HFF-Myc (cell line): ENCODE measurements around the gene CHEK1.

ENCODE experiments used
- DNase-seq: peaks from one replicate; pipeline ENCODE4 v3.0.0-alpha.2; 2011; ENCODE audit warnings: low read depth; ENCODE audit errors: extremely low read depth
- H3K4me3 ChIP-seq: replicated peaks from 2 replicates; pipeline ENCODE4 v1.5.1; 2011; ENCODE audit warnings: low read depth, mild to moderate bottlenecking, control low read depth, low read length
- TF ChIP-seq, protein P1 (sequence below): IDR thresholded peaks from 2 replicates; pipeline ENCODE4 v1.5.1; 2012; ENCODE audit warnings: mild to moderate bottlenecking, low read depth, low read length, control low read depth; ENCODE audit errors: missing control alignments

CHEK1 gene

GRCh38 chr11:125675196-125675595 lies 50.2 kb downstream of the CHEK1 start:
- no peak for DNase-seq
- TF ChIP-seq, protein P1, sequence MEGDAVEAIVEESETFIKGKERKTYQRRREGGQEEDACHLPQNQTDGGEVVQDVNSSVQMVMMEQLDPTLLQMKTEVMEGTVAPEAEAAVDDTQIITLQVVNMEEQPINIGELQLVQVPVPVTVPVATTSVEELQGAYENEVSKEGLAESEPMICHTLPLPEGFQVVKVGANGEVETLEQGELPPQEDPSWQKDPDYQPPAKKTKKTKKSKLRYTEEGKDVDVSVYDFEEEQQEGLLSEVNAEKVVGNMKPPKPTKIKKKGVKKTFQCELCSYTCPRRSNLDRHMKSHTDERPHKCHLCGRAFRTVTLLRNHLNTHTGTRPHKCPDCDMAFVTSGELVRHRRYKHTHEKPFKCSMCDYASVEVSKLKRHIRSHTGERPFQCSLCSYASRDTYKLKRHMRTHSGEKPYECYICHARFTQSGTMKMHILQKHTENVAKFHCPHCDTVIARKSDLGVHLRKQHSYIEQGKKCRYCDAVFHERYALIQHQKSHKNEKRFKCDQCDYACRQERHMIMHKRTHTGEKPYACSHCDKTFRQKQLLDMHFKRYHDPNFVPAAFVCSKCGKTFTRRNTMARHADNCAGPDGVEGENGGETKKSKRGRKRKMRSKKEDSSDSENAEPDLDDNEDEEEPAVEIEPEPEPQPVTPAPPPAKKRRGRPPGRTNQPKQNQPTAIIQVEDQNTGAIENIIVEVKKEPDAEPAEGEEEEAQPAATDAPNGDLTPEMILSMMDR = no peak
- no peak overlapping the region for H3K4me3 ChIP-seq

DNA sequence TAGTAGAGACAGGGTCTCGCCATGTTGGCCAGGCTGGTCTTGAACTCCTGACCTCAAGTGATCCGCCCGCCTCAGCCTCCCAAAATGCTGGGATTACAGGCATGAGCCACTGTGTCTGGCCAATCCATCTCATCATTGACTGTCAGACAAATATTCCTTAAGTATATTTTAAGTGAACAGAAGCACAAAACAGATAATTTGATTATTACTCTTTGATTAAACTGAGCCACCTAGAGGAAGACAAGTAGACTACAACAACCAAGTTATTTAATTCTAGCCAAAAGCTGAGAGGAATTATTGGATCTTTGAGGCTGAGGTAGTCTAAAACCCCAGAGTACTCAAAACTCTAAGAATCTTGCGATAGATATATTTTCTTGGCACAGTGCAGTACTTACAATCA lies 54.4 kb downstream of the CHEK1 start:
- TF ChIP-seq, protein P1 = no peak
- DNase-seq = no peak
- no peak overlapping the region for H3K4me3 ChIP-seq

DNA sequence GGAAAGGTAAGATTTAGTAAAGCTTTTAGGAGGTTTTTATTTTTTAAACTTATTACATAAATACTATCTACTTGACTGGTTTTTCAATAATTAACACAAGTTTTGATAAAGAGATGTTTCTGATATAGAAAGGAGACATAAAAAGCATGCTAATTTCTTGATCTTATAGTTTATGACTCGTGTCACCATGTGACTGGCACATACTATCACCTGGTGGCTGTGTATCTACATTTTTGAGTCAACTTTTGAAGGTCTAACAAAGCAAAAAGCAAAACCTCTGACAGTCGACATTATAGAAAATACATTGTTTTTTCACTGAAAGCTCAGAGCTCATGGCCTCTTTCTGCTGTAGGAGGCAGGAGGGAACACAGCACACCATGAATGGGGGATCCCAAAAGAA lies 54.9 kb downstream of the CHEK1 start:
- TF ChIP-seq, protein P1 = no peak
- DNase-seq = no peak
- no peak overlapping the region for H3K4me3 ChIP-seq

DNA sequence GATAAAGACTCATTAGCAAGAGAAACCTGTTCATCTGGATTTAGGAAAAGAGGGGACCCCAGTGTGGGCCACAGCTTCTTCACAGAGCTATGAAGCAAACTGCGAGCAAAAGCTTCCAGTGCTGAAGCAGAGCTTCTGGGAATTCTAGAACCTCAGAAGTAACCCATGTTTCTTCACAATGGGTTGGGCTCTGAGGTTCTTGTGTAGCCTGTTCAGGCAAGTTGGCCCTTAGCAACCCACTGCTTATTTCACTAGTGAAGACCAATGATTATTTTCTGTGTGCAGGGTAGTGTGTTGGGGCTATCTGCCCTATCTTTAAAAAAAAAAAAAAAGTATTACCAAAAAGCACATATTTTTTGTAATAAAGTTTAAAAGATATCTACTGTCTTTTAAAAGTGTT lies 55.8 kb downstream of the CHEK1 start, which contains the start of gene ACRV1:
Gene ACRV1 (minus strand): TSS at position 101 of the 400 bp plus-strand sequence. CDS start 67 bp downstream, at position 34.
- H3K4me3 ChIP-seq = no peak within 1 kb of the TSS
- no peak for DNase-seq
- TF ChIP-seq, protein P1 = no peak

DNA sequence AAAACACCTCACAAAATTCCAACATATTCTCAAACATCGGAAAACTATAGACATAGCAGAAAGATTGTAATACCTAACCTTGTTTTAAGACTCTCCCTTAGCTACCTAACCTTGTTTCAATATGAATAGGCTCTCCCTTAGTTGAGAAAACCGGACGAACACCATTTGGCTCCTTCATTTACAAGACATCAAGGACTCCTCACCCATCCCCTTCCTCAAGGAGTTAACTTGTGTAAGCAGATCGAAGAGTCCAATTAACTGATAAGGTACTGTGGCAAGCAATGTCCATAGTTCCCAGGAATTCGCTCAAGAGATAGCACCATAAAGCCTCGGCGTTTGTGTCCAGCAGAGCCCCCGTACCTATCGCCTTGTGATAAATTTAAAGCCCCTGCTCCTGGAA lies 60.3 kb downstream of the CHEK1 start:
- DNase-seq = no peak
- no peak overlapping the region for H3K4me3 ChIP-seq
- TF ChIP-seq, protein P1 = no peak

GRCh38 chr11:125688066-125688465 lies 63.1 kb downstream of the CHEK1 start:
- no peak overlapping the region for H3K4me3 ChIP-seq
- TF ChIP-seq, protein P1 = no peak
- DNase-seq = no peak

GRCh38 chr11:125688632-125689031 lies 63.7 kb downstream of the CHEK1 start:
- DNase-seq = no peak
- no peak overlapping the region for H3K4me3 ChIP-seq
- TF ChIP-seq, protein P1 = no peak
